Lung (tissue), 12 donors: ENCODE results near the gene GAK. TPM values are rescaled to one million over a fixed set of nuclear protein-coding genes. Genes with fewer than 3 reads are reported as not detected.

ENCODE experiments used
- ATAC-seq: fragments of 200-7000 bp; cut with Tn5 transposase; one replicate; pipeline ENCODE4 v1.9.1; 2020; ENCODE audit warnings: moderate number of reproducible peaks; ENCODE audit not compliant: insufficient read depth, low FRiP score
- DNase-seq, 3 donors: peaks; one replicate each; pipeline ENCODE4 v3.0.0-alpha.2; 2013 to 2017
- H3K27ac ChIP-seq, 2 donors: one replicate each; pipeline ENCODE4 v1.5.1; 2013; ENCODE audit warnings: mild to moderate bottlenecking in 2 of 2, moderate library complexity in 2 of 2, control low read depth in 1 of 2, inconsistent platforms in 1 of 2, low read depth in 1 of 2, low read length in 1 of 2
- H3K27me3 ChIP-seq, 3 donors: one replicate each; pipeline ENCODE4 v1.5.1; 2013; ENCODE audit warnings: low read length in 2 of 3; ENCODE audit not compliant: control insufficient read depth in 3 of 3, insufficient read depth in 3 of 3
- H3K36me3 ChIP-seq, 4 donors: one replicate each; pipeline ENCODE4 v1.5.1; 2013; ENCODE audit warnings: low read length in 4 of 4, mild to moderate bottlenecking in 1 of 4, moderate library complexity in 1 of 4; ENCODE audit not compliant: control insufficient read depth in 4 of 4, insufficient read depth in 4 of 4
- H3K4me1 ChIP-seq, 5 donors: one replicate each; pipeline ENCODE4 v1.5.1; 2013; ENCODE audit warnings: low read length in 5 of 5, mild to moderate bottlenecking in 2 of 5, moderate library complexity in 1 of 5; ENCODE audit not compliant: control insufficient read depth in 5 of 5, insufficient read depth in 5 of 5
- H3K4me3 ChIP-seq: one replicate; pipeline ENCODE4 v1.5.1; 2013; ENCODE audit warnings: mild to moderate bottlenecking, control low read depth, moderate library complexity
- H3K9ac ChIP-seq, 2 donors: one replicate each; pipeline ENCODE4 v1.5.1; 2013; ENCODE audit warnings: low read length in 2 of 2, control low read depth in 1 of 2; ENCODE audit not compliant: insufficient read depth in 1 of 2
- H3K9me3 ChIP-seq, 4 donors: one replicate each; pipeline ENCODE4 v1.5.1; 2013; ENCODE audit warnings: low read length in 3 of 4, mild to moderate bottlenecking in 1 of 4, moderate library complexity in 1 of 4; ENCODE audit not compliant: control insufficient read depth in 4 of 4, insufficient read depth in 3 of 4
- WGBS, 2 donors: extraction: QIAGEN DNeasy Blood & Tissue Kit; methylation state at CpG; one replicate each; pipeline ENCODE4 v1.1.7; 2013; 5-methylcytosine and 5-hydroxymethylcytosine counted together
- polyA plus RNA-seq, 2 donors: library from polyadenylated mRNA; stranded (reverse); fragments of 200-250 nt; gene quantifications; one replicate each; pipeline ENCODE4 v1.2.1, GENCODE V29; 2013
- total RNA-seq, 2 donors: library from RNA; depleted of rRNA in 1 of 2; stranded (reverse); fragments of >200 nt in 1 of 2; gene quantifications; one replicate each; pipeline ENCODE4 v1.2.1, GENCODE V29; 2014 to 2021
- TF ChIP-seq, protein P1 (sequence below): IDR thresholded peaks from 2 replicates; pipeline ENCODE4 v1.5.1; 2012; ENCODE audit warnings: mild to moderate bottlenecking; ENCODE audit errors: control extremely low read depth, extremely low read depth
- donor health status: control.
- donor health status: control.
- donor health status: Bipolar disorder and iron deficiency.
- donor health status: healthy.
- donor health status: DM: yes; HTN: yes; CAD: no.

The GAK gene
- total and polyA plus RNA-seq, 4 donors: 101 to 178 (median 137) TPM

DNA sequence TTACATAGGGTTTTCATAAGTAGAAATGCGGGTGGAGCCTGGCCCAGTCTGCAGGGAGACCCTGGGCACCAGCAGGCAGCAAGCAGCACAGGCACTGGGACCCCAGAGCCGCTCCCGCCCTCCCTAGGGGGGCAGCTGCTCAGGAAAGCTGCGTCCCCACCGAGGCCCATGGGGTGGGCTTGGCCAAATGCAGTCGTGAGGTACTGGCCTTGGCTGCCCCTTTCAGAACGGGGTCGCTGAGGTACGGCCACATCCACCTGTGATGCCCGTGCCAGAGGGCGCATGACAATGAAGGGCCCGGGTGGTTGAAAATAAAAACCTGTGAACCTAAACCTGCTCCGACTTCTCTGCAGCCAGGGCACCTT is 16.8 kb upstream of the GAK start:
- Histone ChIP-seq H3K4me1 (peaks cover 0 to 9% (median 3%) of the 10 kb centered on the region in 5 donors), H3K27me3 (no peaks in the 10 kb centered on the region), H3K36me3 (peaks cover 0 to 18% (median 0%) of the 10 kb centered on the region in 4 donors), H3K4me3 (no peak overlapping the region), H3K9ac (no peak overlapping the region), H3K9me3 (no peaks in the 10 kb centered on the region), H3K27ac (no peak overlapping the region)
- WGBS, 2 donors: 90 to 95% methylated on average over 13 of the region's 13 CpGs
- ATAC-seq (no peak), DNase-seq (no peak)
- TF ChIP-seq, protein P1, sequence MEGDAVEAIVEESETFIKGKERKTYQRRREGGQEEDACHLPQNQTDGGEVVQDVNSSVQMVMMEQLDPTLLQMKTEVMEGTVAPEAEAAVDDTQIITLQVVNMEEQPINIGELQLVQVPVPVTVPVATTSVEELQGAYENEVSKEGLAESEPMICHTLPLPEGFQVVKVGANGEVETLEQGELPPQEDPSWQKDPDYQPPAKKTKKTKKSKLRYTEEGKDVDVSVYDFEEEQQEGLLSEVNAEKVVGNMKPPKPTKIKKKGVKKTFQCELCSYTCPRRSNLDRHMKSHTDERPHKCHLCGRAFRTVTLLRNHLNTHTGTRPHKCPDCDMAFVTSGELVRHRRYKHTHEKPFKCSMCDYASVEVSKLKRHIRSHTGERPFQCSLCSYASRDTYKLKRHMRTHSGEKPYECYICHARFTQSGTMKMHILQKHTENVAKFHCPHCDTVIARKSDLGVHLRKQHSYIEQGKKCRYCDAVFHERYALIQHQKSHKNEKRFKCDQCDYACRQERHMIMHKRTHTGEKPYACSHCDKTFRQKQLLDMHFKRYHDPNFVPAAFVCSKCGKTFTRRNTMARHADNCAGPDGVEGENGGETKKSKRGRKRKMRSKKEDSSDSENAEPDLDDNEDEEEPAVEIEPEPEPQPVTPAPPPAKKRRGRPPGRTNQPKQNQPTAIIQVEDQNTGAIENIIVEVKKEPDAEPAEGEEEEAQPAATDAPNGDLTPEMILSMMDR: no peak

DNA sequence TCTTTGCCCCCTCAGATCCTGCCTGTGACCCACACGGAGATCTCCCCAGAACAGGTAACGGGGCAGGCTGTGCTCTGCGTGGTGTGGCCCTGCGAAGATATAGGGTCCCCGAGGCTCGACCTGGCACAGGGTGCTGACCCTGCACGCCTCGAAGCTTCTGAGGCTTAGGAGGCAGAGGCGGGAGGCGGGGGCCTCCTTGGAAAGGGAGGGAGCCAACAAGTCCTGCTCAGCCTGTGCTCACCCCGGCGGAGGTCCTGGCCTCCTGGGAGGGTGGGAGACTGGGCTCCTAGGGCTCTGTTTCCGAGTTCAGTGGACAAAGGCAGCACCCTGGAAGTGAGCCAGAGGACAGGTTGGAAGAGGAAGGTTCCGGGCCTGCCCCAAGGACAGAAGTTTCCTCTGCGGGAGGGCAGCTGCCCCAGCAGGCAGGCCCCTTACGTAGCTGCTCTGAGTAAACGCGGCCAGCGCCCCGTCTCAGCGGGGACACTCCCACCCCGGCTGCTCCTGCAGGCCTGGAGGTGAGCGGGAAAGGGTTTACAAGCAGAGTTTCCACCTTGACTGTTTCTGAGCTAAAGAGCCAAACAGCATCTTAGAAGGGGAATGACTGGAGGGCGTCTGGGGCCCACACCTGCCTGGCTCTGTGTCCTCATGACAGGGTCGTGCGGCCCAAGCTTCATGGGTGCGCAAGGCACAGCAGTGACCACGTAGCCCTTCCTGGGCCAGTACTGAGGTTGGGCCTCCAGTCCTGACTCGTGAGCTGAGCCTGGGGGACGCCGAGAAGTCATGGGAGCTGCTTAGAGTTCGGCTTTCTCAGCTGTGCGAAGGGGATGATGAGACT is 16.2 kb upstream of the GAK start:
- Histone ChIP-seq H3K36me3 (peaks cover 0 to 13% (median 0%) of the 10 kb centered on the region in 4 donors), H3K9ac (no peak overlapping the region), H3K27ac (no peak overlapping the region), H3K9me3 (no peaks in the 10 kb centered on the region), H3K4me1 (peaks cover 0 to 9% (median 3%) of the 10 kb centered on the region in 5 donors), H3K4me3 (no peak overlapping the region), H3K27me3 (no peaks in the 10 kb centered on the region)
- ATAC-seq (no peak), DNase-seq (peak in 1 of 3 donors; percentile 10)
- 85 to 87% methylated on average over 33 of the region's 33 CpGs for WGBS, 2 donors
- TF ChIP-seq, protein P1: no peak

DNA sequence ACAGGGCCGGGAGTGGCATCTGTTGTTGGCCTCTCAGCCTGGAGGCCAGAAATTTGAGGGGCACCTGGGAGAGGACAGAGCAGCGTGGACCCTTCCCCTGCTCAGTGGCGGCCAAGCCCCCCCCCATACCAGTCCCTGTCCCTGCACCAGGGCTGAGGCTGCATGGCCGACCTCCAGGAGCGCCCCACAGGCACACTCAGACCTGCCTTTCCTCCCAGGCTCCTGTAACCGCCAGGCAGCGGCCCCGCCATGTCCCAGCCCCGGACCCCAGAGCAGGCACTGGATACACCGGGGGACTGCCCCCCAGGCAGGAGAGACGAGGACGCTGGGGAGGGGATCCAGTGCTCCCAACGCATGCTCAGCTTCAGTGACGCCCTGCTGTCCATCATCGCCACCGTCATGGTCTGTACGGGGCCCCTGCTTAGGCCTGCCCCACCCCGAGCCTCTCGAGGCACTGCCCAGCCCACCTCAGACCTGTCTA is 15.4 kb upstream of the GAK start:
- Histone ChIP-seq H3K9me3 (no peaks in the 10 kb centered on the region), H3K27ac (no peak overlapping the region), H3K36me3 (peaks cover 0 to 8% (median 0%) of the 10 kb centered on the region in 4 donors), H3K9ac (no peak overlapping the region), H3K4me1 (peaks cover 0 to 9% (median 3%) of the 10 kb centered on the region in 5 donors), H3K4me3 (no peak overlapping the region), H3K27me3 (no peaks in the 10 kb centered on the region)
- TF ChIP-seq, protein P1: no peak
- peak in 1 of 3 donors; percentile 8 for DNase-seq
- 95 to 96% methylated on average over 19 of the region's 19 CpGs for WGBS, 2 donors
- ATAC-seq: no peak
